Measurements from ENCODE around the gene ADK. TPM values are rescaled to one million over a fixed set of nuclear protein-coding genes. Genes with fewer than 3 reads are reported as not detected.
"Not testable (repeated sequence)": the region's sequence is repeated elsewhere in the genome, so short reads cannot be mapped to it uniquely, and the experiment has no call there.

ADK gene
- total RNA-seq, 2 experiments from 2014 or later, result 56.5 to 57.4 TPM

DNA sequence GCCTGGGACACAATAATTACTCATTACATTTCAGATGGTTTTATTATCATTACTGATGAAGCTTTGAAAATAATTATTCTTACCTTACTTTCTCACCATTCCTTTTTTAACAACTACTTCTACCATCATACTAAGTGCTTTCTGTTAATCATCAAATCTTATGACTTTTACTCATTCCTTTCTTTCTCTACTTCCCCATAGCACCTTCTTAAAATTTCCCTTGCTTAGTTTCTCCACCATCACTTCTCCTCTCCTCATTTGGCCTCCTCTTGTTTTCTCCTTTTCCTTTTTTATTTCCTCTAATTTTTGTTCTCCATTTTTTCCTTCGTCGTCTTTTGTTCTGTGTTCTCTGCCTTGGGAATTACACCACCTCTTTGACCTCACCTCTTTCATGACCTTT, 372.2 kb downstream of the ADK start:
- Mint-ChIP-seq H3K27ac (no peak overlapping the region), H3K9me3 (no peaks in the 10 kb centered on the region), H3K4me1 (no peaks in the 10 kb centered on the region), H3K36me3 (peaks cover 12% of the 10 kb centered on the region), H3K27me3 (no peaks in the 10 kb centered on the region), H3K4me3 (no peak overlapping the region)
- no peak for DNase-seq

DNA sequence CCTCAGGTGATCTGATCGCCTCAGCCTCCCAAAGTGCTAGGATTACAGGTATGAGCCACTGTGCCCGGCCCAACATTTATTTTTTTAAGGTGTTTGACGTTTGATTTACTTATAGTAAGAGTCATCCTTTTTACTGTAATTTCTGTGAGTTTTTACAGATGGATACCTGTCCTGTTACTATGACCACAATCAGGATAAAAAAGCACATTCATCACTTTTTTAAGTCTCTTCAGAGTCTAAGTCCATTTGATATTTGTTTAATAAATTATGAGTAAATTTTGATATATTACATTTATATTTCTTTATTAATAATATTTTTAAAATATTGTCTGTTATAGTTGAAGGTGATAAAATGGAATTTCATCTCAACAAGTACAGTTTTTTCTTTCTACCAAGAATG, 374.9 kb downstream of the ADK start:
- Mint-ChIP-seq H3K36me3 (peaks cover 19% of the 10 kb centered on the region), H3K4me1 (no peaks in the 10 kb centered on the region)

GRCh38 chr10:74527611-74528010, 376.6 kb downstream of the ADK start:
- DNase-seq, H3K4me3 Mint-ChIP-seq, H3K4me1 Mint-ChIP-seq, H3K27me3 Mint-ChIP-seq, H3K27ac Mint-ChIP-seq, H3K9me3 Mint-ChIP-seq: not testable (repeated sequence)
- peaks cover 20% of the 10 kb centered on the region for H3K36me3 Mint-ChIP-seq

More for the DNA sequence above, 374.9 kb downstream of the ADK start:
- no peak overlapping the region for H3K27ac Mint-ChIP-seq
- H3K9me3 Mint-ChIP-seq, result no peaks in the 10 kb centered on the region
- H3K4me3 Mint-ChIP-seq, result no peak overlapping the region
- no peaks in the 10 kb centered on the region for H3K27me3 Mint-ChIP-seq
- no peak for DNase-seq

- no peaks in the 10 kb centered on the region for H3K4me1 Mint-ChIP-seq
These were observed 378.2 kb downstream of the ADK start for GRCh38 chr10:74529205-74529604.

DNA sequence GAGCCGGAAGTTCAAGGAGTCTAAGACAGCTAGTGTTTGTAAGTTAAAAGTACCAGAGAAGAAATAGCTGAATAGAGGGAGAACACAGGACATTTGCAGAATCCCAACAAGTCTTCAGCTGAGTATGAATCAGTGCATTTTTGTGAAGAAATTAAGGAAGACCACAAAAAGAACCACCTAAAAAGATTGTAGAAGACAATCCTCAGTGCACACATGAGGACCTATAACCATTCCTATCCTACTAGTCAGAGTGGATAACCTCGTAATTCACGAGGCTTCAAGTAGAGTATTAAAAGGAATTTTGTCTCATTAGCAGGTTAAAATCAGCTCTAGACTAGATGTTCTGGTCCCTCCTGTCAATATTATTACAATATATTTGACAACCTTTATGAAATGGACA, 380.0 kb downstream of the ADK start:
- peaks cover 14% of the 10 kb centered on the region for H3K36me3 Mint-ChIP-seq
- no peaks in the 10 kb centered on the region for H3K4me1 Mint-ChIP-seq
- H3K27ac Mint-ChIP-seq, result no peak overlapping the region
- H3K27me3 Mint-ChIP-seq, result no peaks in the 10 kb centered on the region
- no peaks in the 10 kb centered on the region for H3K9me3 Mint-ChIP-seq
- DNase-seq, result no peak
- H3K4me3 Mint-ChIP-seq, result no peak overlapping the region

More at GRCh38 chr10:74529205-74529604, 378.2 kb downstream of the ADK start:
- no peak overlapping the region for H3K4me3 Mint-ChIP-seq
- no peak for DNase-seq
- H3K36me3 Mint-ChIP-seq, result peaks cover 14% of the 10 kb centered on the region
- H3K27ac Mint-ChIP-seq, result no peak overlapping the region
- H3K9me3 Mint-ChIP-seq, result no peaks in the 10 kb centered on the region
- no peaks in the 10 kb centered on the region for H3K27me3 Mint-ChIP-seq

- no peak overlapping the region for H3K4me3 Mint-ChIP-seq
- peaks cover 9% of the 10 kb centered on the region for H3K4me1 Mint-ChIP-seq
- H3K36me3 Mint-ChIP-seq, result peaks cover 7% of the 10 kb centered on the region
- no peak for DNase-seq
- no peak overlapping the region for H3K27ac Mint-ChIP-seq
- peaks cover 2% of the 10 kb centered on the region for H3K9me3 Mint-ChIP-seq
- H3K27me3 Mint-ChIP-seq, result no peaks in the 10 kb centered on the region
These were observed 388.3 kb downstream of the ADK start for GRCh38 chr10:74539317-74539716.

DNA sequence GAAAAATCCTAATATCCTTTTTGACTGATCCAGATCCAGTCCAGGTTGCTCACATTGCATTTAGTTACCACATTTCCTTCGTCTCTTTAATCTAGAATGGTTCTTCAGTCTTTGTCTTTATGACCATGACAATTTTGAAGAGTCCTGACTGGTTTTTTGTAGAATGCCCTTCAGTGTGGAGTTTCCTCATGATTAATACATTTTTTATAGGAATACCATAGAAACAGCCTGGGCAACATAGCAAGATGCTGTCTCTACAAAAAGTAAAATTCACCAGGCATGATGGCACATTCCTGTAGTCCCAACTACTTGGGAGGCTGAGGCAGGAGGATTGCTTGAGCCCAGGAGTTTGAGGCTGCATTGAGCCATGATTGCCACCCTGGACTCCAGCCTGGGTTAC, 390.4 kb downstream of the ADK start:
- no peak overlapping the region for H3K4me3 Mint-ChIP-seq
- H3K36me3 Mint-ChIP-seq, result peaks cover 7% of the 10 kb centered on the region
- H3K27ac Mint-ChIP-seq, result no peak overlapping the region
- DNase-seq, result no peak
- peaks cover 7% of the 10 kb centered on the region for H3K4me1 Mint-ChIP-seq
- H3K27me3 Mint-ChIP-seq, result no peaks in the 10 kb centered on the region
- H3K9me3 Mint-ChIP-seq, result peaks cover 2% of the 10 kb centered on the region

- Mint-ChIP-seq H3K36me3 (peaks cover 2% of the 10 kb centered on the region), H3K27ac (no peak overlapping the region), H3K4me3 (no peak overlapping the region), H3K9me3 (no peaks in the 10 kb centered on the region), H3K27me3 (no peaks in the 10 kb centered on the region), H3K4me1 (peaks cover 4% of the 10 kb centered on the region)
- no peak for DNase-seq
These were observed 391.1 kb downstream of the ADK start for GRCh38 chr10:74542077-74542476.

DNA sequence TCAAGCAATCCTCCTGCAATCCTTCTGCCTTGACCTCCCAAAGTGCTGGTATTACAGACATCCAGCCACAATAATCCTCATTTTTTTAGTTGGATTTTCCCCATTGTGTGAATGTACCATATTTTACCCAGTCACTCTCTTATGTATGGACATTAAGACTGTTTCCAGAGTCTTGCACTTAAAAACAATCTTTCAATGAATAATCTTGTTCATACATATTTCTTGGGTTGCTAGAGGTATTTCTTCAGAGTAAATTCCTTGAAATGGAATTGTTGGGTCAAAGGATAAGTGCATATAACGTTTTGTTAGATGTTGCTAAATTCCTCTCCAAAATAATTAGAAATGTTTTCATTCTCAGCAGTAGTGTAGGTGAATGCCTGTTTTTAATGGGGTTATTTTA, 392.3 kb downstream of the ADK start:
- DNase-seq, result no peak
- H3K36me3 Mint-ChIP-seq, result peaks cover 3% of the 10 kb centered on the region

GRCh38 chr10:74544106-74544505, 393.1 kb downstream of the ADK start:
- H3K4me3 Mint-ChIP-seq, result no peak overlapping the region
- no peak overlapping the region for H3K27ac Mint-ChIP-seq
- DNase-seq, result no peak
- no peaks in the 10 kb centered on the region for H3K27me3 Mint-ChIP-seq
- peaks cover 7% of the 10 kb centered on the region for H3K36me3 Mint-ChIP-seq
- H3K4me1 Mint-ChIP-seq, result peaks cover 4% of the 10 kb centered on the region
- H3K9me3 Mint-ChIP-seq, result no peaks in the 10 kb centered on the region

More for the DNA sequence above, 392.3 kb downstream of the ADK start:
- H3K27ac Mint-ChIP-seq, result no peak overlapping the region
- no peak overlapping the region for H3K4me3 Mint-ChIP-seq
- H3K4me1 Mint-ChIP-seq, result peaks cover 4% of the 10 kb centered on the region
- H3K9me3 Mint-ChIP-seq, result no peaks in the 10 kb centered on the region
- no peaks in the 10 kb centered on the region for H3K27me3 Mint-ChIP-seq

- Mint-ChIP-seq H3K27me3 (no peaks in the 10 kb centered on the region), H3K4me3 (no peak overlapping the region), H3K4me1 (peaks cover 6% of the 10 kb centered on the region), H3K9me3 (no peaks in the 10 kb centered on the region), H3K27ac (no peak overlapping the region), H3K36me3 (peaks cover 19% of the 10 kb centered on the region)
- DNase-seq, result no peak
These were observed 397.7 kb downstream of the ADK start for GRCh38 chr10:74548676-74549075.

DNA sequence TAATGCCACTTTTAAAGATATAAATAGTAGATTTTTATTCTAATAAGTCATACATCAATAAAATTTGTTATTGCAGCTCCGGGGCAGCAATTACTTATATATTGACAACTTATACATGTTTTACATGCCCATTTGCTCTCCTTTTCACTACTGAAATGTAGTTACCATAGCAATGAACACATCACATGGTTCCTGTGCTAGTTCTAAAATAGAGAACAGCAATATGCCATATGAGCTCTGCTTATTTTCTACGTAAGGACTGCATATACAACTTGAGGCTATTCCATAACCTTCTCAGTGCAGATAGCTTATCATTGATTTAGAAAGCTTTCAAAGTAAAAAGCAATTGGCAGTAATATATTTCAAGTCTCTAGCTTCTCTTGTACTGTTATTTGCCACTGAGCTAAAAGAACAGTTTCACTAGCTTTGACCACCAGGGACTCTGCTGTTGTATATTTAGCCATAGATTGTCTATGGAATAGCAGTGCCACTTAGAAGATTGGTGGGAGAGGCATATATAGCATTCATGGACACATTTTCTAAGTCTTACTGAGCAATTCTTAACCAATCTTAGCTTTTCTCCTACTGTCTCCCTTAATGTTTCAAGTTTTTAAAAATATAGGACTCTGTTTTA, 405.2 kb downstream of the ADK start:
- Mint-ChIP-seq H3K27me3 (no peaks in the 10 kb centered on the region), H3K36me3 (peaks cover 21% of the 10 kb centered on the region), H3K9me3 (no peaks in the 10 kb centered on the region), H3K4me3 (no peak overlapping the region), H3K4me1 (peaks cover 10% of the 10 kb centered on the region), H3K27ac (no peak overlapping the region)
- DNase-seq, result no peak

GRCh38 chr10:74557098-74557497, 406.1 kb downstream of the ADK start:
- no peak overlapping the region for H3K27ac Mint-ChIP-seq
- no peaks in the 10 kb centered on the region for H3K27me3 Mint-ChIP-seq
- H3K9me3 Mint-ChIP-seq, result no peaks in the 10 kb centered on the region
- no peak for DNase-seq
- H3K4me3 Mint-ChIP-seq, result no peak overlapping the region
- H3K4me1 Mint-ChIP-seq, result peaks cover 10% of the 10 kb centered on the region
- H3K36me3 Mint-ChIP-seq, result peaks cover 21% of the 10 kb centered on the region

- no peak for DNase-seq
- no peaks in the 10 kb centered on the region for H3K9me3 Mint-ChIP-seq
- no peak overlapping the region for H3K4me3 Mint-ChIP-seq
- no peaks in the 10 kb centered on the region for H3K27me3 Mint-ChIP-seq
- peaks cover 10% of the 10 kb centered on the region for H3K4me1 Mint-ChIP-seq
- H3K27ac Mint-ChIP-seq, result peak overlapping the region; percentile 66
- H3K36me3 Mint-ChIP-seq, result peaks cover 19% of the 10 kb centered on the region
These were observed 407.4 kb downstream of the ADK start for GRCh38 chr10:74558403-74558802.

- Mint-ChIP-seq H3K4me3 (no peak overlapping the region), H3K27ac (no peak overlapping the region), H3K36me3 (peaks cover 18% of the 10 kb centered on the region), H3K4me1 (peaks cover 10% of the 10 kb centered on the region), H3K9me3 (no peaks in the 10 kb centered on the region), H3K27me3 (no peaks in the 10 kb centered on the region)
- no peak for DNase-seq
These were observed 407.9 kb downstream of the ADK start for GRCh38 chr10:74558897-74559296.

- not testable (repeated sequence) for H3K4me1 Mint-ChIP-seq, DNase-seq, H3K4me3 Mint-ChIP-seq, H3K9me3 Mint-ChIP-seq, H3K27me3 Mint-ChIP-seq, H3K27ac Mint-ChIP-seq
- H3K36me3 Mint-ChIP-seq, result peaks cover 37% of the 10 kb centered on the region
These were observed 417.9 kb downstream of the ADK start for GRCh38 chr10:74568896-74569295.
